Liver (tissue), 9 donors: ENCODE results near the gene KIAA0753. TPM values are rescaled to one million over a fixed set of nuclear protein-coding genes. Genes with fewer than 3 reads are reported as not detected.

ENCODE experiments used
- DNase-seq: peaks from one replicate; pipeline ENCODE4 v3.0.0-alpha.2; 2017; ENCODE audit warnings: low spot score
- H3K27ac ChIP-seq, 2 donors: one replicate each; pipeline ENCODE4 v1.7.0; 2013; ENCODE audit warnings: inconsistent platforms in 2 of 2, low read length in 2 of 2, control low read depth in 1 of 2, low read depth in 1 of 2, mild to moderate bottlenecking in 1 of 2
- H3K27me3 ChIP-seq, 4 donors: one replicate each; pipeline versions ENCODE4 v1.6.1 to v1.7.0; 2013; ENCODE audit warnings: low read length in 3 of 4, inconsistent platforms in 1 of 4, mild to moderate bottlenecking in 1 of 4, moderate library complexity in 1 of 4; ENCODE audit not compliant: control insufficient read depth in 4 of 4, insufficient read depth in 4 of 4
- H3K36me3 ChIP-seq, 4 donors: one replicate each; pipeline versions ENCODE4 v1.6.1 to v1.7.0; 2013; ENCODE audit warnings: low read length in 3 of 4, mild to moderate bottlenecking in 3 of 4, low read depth in 1 of 4, moderate library complexity in 1 of 4; ENCODE audit not compliant: control insufficient read depth in 4 of 4, insufficient read depth in 3 of 4
- H3K4me1 ChIP-seq, 4 donors: one replicate each; pipeline versions ENCODE4 v1.6.1 to v1.7.0; 2013; ENCODE audit warnings: low read length in 3 of 4, mild to moderate bottlenecking in 3 of 4, moderate library complexity in 1 of 4; ENCODE audit not compliant: control insufficient read depth in 4 of 4, insufficient read depth in 4 of 4
- H3K4me3 ChIP-seq, 3 donors: one replicate each; pipeline versions ENCODE4 v1.6.1 to v1.7.0; 2013; ENCODE audit warnings: low read length in 3 of 3, control low read depth in 1 of 3, low read depth in 1 of 3, mild to moderate bottlenecking in 1 of 3
- H3K9ac ChIP-seq, 2 donors: one replicate each; pipeline ENCODE4 v1.7.0; 2013; ENCODE audit warnings: low read length in 2 of 2, mild to moderate bottlenecking in 2 of 2, moderate library complexity in 2 of 2, control low read depth in 1 of 2, low read depth in 1 of 2
- H3K9me3 ChIP-seq, 4 donors: one replicate each; pipeline versions ENCODE4 v1.6.1 to v1.7.0; 2013; ENCODE audit warnings: low read length in 3 of 4; ENCODE audit not compliant: control insufficient read depth in 4 of 4
- EGR1 ChIP-seq, 2 donors: IDR thresholded peaks; 2 replicates each; pipeline ENCODE4 v1.6.1; 2016 to 2018; ENCODE audit warnings: antibody characterized with exemption in 2 of 2, low read depth in 2 of 2
- FOXA1 ChIP-seq: IDR thresholded peaks from 2 replicates; pipeline ENCODE4 v1.6.1; 2016; ENCODE audit warnings: antibody characterized with exemption
- GABPA ChIP-seq, 2 donors: IDR thresholded peaks in 1 of 2; conservative IDR thresholded peaks in 1 of 2; 2 replicates each; pipeline ENCODE4 v1.6.1; 2016; ENCODE audit warnings: antibody characterized with exemption in 2 of 2, mild to moderate bottlenecking in 1 of 2, moderate library complexity in 1 of 2
- HNF4G ChIP-seq: IDR thresholded peaks from 2 replicates; pipeline ENCODE4 v1.6.1; 2016; ENCODE audit warnings: antibody characterized with exemption
- JUND ChIP-seq, 2 donors: IDR thresholded peaks; 2 replicates each; pipeline ENCODE4 v1.6.1; 2016; ENCODE audit warnings: antibody characterized with exemption in 2 of 2
- MAX ChIP-seq: IDR thresholded peaks from 2 replicates; pipeline ENCODE4 v1.6.1; 2016; ENCODE audit warnings: antibody characterized with exemption
- NR2F2 ChIP-seq: IDR thresholded peaks from 2 replicates; pipeline ENCODE4 v1.6.1; 2016; ENCODE audit warnings: antibody characterized with exemption
- RAD21 ChIP-seq, 2 donors: IDR thresholded peaks; 2 replicates each; pipeline ENCODE4 v1.6.1; 2016; ENCODE audit warnings: antibody characterized with exemption in 2 of 2, mild to moderate bottlenecking in 2 of 2
- REST ChIP-seq: IDR thresholded peaks from 2 replicates; pipeline ENCODE4 v1.6.1; 2016; ENCODE audit warnings: antibody characterized with exemption, mild to moderate bottlenecking
- RXRA ChIP-seq, 2 donors: IDR thresholded peaks; 2 replicates each; pipeline ENCODE4 v1.6.1; 2017 to 2018; ENCODE audit warnings: antibody characterized with exemption in 2 of 2, mild to moderate bottlenecking in 1 of 2
- SP1 ChIP-seq: IDR thresholded peaks from 2 replicates; pipeline ENCODE4 v1.6.1; 2018; ENCODE audit warnings: antibody characterized with exemption, mild to moderate bottlenecking
- TAF1 ChIP-seq: conservative IDR thresholded peaks from 2 replicates; pipeline ENCODE4 v1.6.1; 2016; ENCODE audit warnings: antibody characterized with exemption, mild to moderate bottlenecking
- YY1 ChIP-seq: IDR thresholded peaks from 2 replicates; pipeline ENCODE4 v1.6.1; 2016; ENCODE audit warnings: antibody characterized with exemption, mild to moderate bottlenecking
- WGBS: extraction: QIAGEN DNeasy Blood & Tissue Kit; methylation state at CpG from one replicate; pipeline ENCODE4 v1.1.7; 2013; 5-methylcytosine and 5-hydroxymethylcytosine counted together
- polyA plus RNA-seq, 2 donors: library from polyadenylated mRNA; stranded (reverse) in 1 of 2; unstranded in 1 of 2; fragments of 200-250 nt in 1 of 2; fragments of >200 nt in 1 of 2; fragmentation: Nextera tagmentation in 1 of 2; extraction: Ambion mirVana in 1 of 2; gene quantifications; one replicate each; pipeline versions ENCODE4 v1.2.1 to v1.2.3, GENCODE V29; 2013 to 2015
- total RNA-seq, 2 donors: library from RNA; depleted of rRNA; stranded (reverse); fragments of >200 nt; gene quantifications; one replicate each; pipeline ENCODE4 v1.2.3, GENCODE V29; 2014
- TF ChIP-seq, protein P1 (sequence below): IDR thresholded peaks from 2 replicates; pipeline ENCODE4 v1.6.1; 2016; ENCODE audit warnings: antibody characterized with exemption
- TF ChIP-seq, protein P2 (sequence below): fragments of 150-350 bp; IDR thresholded peaks from 2 replicates; pipeline ENCODE4 v1.5.1; 2017; ENCODE audit warnings: improper control_type of control experiment, low read depth, low read length; ENCODE audit not compliant: missing input control
- donor health status: healthy.
- donor health status: healthy.
- donor health status: healthy.
- donor health status: healthy.
- donor health status: healthy.

Gene KIAA0753
- total and polyA plus RNA-seq, 4 donors: 2.0 to 5.9 (median 3.0) TPM

- no peak overlapping the region for H3K27ac ChIP-seq
- H3K36me3 ChIP-seq: peaks cover 0 to 9% (median 6%) of the 10 kb centered on the region in 4 donors
- no peak overlapping the region for H3K4me3 ChIP-seq
- TF ChIP-seq GABPA (IDR thresholded peaks at IDR 0.05 in 1 of 2, conservative IDR thresholded peaks at IDR 0.05 in 1 of 2) (no peak), EGR1 (IDR thresholded peaks at IDR 0.05; ENCODE audit: low read depth in 2 of 2) (no peak), JUND (IDR thresholded peaks at IDR 0.05) (no peak), RXRA (IDR thresholded peaks at IDR 0.05) (no peak), RAD21 (IDR thresholded peaks at IDR 0.05) (no peak), TAF1 (no peak), MAX (no peak), REST (no peak), SP1 (no peak)
- TF ChIP-seq, protein P1, sequence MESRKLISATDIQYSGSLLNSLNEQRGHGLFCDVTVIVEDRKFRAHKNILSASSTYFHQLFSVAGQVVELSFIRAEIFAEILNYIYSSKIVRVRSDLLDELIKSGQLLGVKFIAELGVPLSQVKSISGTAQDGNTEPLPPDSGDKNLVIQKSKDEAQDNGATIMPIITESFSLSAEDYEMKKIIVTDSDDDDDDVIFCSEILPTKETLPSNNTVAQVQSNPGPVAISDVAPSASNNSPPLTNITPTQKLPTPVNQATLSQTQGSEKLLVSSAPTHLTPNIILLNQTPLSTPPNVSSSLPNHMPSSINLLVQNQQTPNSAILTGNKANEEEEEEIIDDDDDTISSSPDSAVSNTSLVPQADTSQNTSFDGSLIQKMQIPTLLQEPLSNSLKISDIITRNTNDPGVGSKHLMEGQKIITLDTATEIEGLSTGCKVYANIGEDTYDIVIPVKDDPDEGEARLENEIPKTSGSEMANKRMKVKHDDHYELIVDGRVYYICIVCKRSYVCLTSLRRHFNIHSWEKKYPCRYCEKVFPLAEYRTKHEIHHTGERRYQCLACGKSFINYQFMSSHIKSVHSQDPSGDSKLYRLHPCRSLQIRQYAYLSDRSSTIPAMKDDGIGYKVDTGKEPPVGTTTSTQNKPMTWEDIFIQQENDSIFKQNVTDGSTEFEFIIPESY: no peak
- WGBS: 87% methylated on average over 24 of the region's 24 CpGs
- peaks cover 3 to 34% (median 26%) of the 10 kb centered on the region in 4 donors for H3K4me1 ChIP-seq
- DNase-seq: no peak
- no peaks in the 10 kb centered on the region for H3K9me3 ChIP-seq
- H3K27me3 ChIP-seq: no peaks in the 10 kb centered on the region
- H3K9ac ChIP-seq: no peak overlapping the region
Observed at GRCh38 chr17:6638046-6638908, 2.2 kb downstream of the KIAA0753 start.

DNA sequence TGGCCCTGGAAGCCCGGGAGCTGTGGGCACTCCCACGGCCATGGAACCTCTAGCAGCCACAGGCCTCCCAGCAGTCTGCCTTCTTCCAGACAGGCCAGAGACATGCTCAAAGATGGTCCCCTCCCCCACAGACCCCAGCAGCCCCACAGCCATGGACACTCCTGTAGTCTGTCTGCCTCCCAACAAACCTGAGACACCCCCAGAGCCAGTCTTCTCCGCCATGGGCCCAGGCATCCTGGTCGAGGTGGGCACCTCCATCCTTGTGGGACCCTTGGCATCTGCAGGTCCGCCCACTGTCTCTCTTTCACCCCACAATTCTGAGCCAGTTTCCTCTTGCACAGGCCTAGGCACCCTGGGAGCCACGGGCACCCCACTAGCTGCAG lies 3.1 kb downstream of the KIAA0753 start:
- Histone ChIP-seq H3K9ac (no peak overlapping the region), H3K9me3 (no peaks in the 10 kb centered on the region), H3K36me3 (peaks cover 0 to 14% (median 12%) of the 10 kb centered on the region in 4 donors), H3K27ac (no peak overlapping the region), H3K4me1 (peaks cover 3 to 32% (median 23%) of the 10 kb centered on the region in 4 donors), H3K27me3 (no peaks in the 10 kb centered on the region), H3K4me3 (no peak overlapping the region)
- DNase-seq: no peak
- 97% methylated on average over 6 of the region's 6 CpGs for WGBS
- TF ChIP-seq RAD21 (IDR thresholded peaks at IDR 0.05) (no peak), HNF4G (no peak), RXRA (IDR thresholded peaks at IDR 0.05) (no peak), JUND (IDR thresholded peaks at IDR 0.05) (no peak), SP1 (no peak), REST (no peak), EGR1 (IDR thresholded peaks at IDR 0.05; ENCODE audit: low read depth in 2 of 2) (no peak), FOXA1 (no peak), NR2F2 (no peak), MAX (no peak), TAF1 (no peak), YY1 (no peak)
- TF ChIP-seq, protein P2, sequence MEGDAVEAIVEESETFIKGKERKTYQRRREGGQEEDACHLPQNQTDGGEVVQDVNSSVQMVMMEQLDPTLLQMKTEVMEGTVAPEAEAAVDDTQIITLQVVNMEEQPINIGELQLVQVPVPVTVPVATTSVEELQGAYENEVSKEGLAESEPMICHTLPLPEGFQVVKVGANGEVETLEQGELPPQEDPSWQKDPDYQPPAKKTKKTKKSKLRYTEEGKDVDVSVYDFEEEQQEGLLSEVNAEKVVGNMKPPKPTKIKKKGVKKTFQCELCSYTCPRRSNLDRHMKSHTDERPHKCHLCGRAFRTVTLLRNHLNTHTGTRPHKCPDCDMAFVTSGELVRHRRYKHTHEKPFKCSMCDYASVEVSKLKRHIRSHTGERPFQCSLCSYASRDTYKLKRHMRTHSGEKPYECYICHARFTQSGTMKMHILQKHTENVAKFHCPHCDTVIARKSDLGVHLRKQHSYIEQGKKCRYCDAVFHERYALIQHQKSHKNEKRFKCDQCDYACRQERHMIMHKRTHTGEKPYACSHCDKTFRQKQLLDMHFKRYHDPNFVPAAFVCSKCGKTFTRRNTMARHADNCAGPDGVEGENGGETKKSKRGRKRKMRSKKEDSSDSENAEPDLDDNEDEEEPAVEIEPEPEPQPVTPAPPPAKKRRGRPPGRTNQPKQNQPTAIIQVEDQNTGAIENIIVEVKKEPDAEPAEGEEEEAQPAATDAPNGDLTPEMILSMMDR: no peak
